HFFc6 (cell line): Measurements from ENCODE around the gene DOCK2. TPM values are rescaled to one million over a fixed set of nuclear protein-coding genes. Genes with fewer than 3 reads are reported as not detected.

ENCODE experiments used
- DNase-seq: peaks from one replicate; pipeline ENCODE4 v3.0.0-alpha.2; 2018
- H3K27ac Mint-ChIP-seq: 2 replicates; pipeline ENCODE4 v1.8.0; 2020; ENCODE audit warnings: mild to moderate bottlenecking, mixed read lengths
- H3K27me3 Mint-ChIP-seq: 2 replicates; pipeline ENCODE4 v1.8.0; 2021; ENCODE audit warnings: mild to moderate bottlenecking, moderate library complexity, mixed read lengths; ENCODE audit not compliant: insufficient read depth
- H3K36me3 Mint-ChIP-seq: 2 replicates; pipeline ENCODE4 v1.8.0; 2021; ENCODE audit warnings: low read depth, mixed read lengths
- H3K4me1 Mint-ChIP-seq: 2 replicates; pipeline ENCODE4 v1.8.0; 2020; ENCODE audit warnings: low read depth, mixed read lengths
- H3K4me3 Mint-ChIP-seq: 2 replicates; pipeline ENCODE4 v1.8.0; 2020; ENCODE audit warnings: mild to moderate bottlenecking, moderate library complexity, mixed read lengths
- H3K9me3 Mint-ChIP-seq: 2 replicates; pipeline ENCODE4 v1.8.0; 2020; ENCODE audit warnings: mild to moderate bottlenecking, mixed read lengths
- total RNA-seq, 6 experiments: library from RNA; stranded (reverse); fragmentation: NEBNext Ultra II Directional; extraction: Animal tissue kit (Norgen Biotek cat#: 25700); gene quantifications; 2 replicates in 1 of 6; 3 replicates in 5 of 6; pipeline ENCODE4 v1.2.3, GENCODE V29; 2021
- TF ChIP-seq, protein P1 (sequence below): fragments of 200-600 bp; sonication (generic); IDR thresholded peaks from 2 replicates; pipeline ENCODE4 v1.5.0; 2021; ENCODE audit warnings: antibody characterized with exemption, mild to moderate bottlenecking

The DOCK2 gene
- total RNA-seq, 6 experiments from 2014 or later, result 1.4 to 6.5 (median 3.0) TPM

DNA sequence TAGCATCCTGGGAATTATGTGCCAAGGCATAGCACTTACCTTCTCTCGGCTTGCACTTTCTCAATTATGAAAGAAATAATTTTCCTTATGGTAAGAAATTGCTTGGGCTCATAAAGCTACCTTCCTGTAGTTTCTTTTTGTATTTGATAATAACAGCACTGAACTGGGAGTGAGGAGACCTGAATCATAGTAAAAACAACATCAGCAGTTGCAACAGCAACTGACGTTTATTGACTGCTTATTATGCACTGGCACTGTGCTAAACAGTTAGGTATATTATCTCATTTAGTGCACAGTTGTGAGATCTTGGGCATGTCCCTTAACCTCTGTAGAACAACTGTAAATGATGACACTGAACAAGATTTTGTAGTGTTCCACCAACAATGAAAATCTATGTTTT, 135.2 kb downstream of the DOCK2 start:
- Mint-ChIP-seq H3K27ac (no peak overlapping the region; the same call in 1 of the 2 replicates), H3K27me3 (peaks cover under 1% of the 10 kb centered on the region), H3K9me3 (no peaks in the 10 kb centered on the region), H3K4me1 (peaks cover 41% of the 10 kb centered on the region), H3K36me3 (no peaks in the 10 kb centered on the region), H3K4me3 (no peak overlapping the region)
- DNase-seq, result no peak
- TF ChIP-seq, protein P1, sequence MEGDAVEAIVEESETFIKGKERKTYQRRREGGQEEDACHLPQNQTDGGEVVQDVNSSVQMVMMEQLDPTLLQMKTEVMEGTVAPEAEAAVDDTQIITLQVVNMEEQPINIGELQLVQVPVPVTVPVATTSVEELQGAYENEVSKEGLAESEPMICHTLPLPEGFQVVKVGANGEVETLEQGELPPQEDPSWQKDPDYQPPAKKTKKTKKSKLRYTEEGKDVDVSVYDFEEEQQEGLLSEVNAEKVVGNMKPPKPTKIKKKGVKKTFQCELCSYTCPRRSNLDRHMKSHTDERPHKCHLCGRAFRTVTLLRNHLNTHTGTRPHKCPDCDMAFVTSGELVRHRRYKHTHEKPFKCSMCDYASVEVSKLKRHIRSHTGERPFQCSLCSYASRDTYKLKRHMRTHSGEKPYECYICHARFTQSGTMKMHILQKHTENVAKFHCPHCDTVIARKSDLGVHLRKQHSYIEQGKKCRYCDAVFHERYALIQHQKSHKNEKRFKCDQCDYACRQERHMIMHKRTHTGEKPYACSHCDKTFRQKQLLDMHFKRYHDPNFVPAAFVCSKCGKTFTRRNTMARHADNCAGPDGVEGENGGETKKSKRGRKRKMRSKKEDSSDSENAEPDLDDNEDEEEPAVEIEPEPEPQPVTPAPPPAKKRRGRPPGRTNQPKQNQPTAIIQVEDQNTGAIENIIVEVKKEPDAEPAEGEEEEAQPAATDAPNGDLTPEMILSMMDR, result no peak

GRCh38 chr5:169772688-169773087, 135.6 kb downstream of the DOCK2 start:
- Mint-ChIP-seq H3K27ac (no peak overlapping the region), H3K36me3 (no peaks in the 10 kb centered on the region), H3K9me3 (no peaks in the 10 kb centered on the region), H3K27me3 (peaks cover 1% of the 10 kb centered on the region), H3K4me1 (peaks cover 37% of the 10 kb centered on the region), H3K4me3 (no peak overlapping the region)
- DNase-seq, result no peak
- TF ChIP-seq, protein P1, result no peak

GRCh38 chr5:169777159-169777558, 140.1 kb downstream of the DOCK2 start:
- DNase-seq, result no peak
- Mint-ChIP-seq H3K4me3 (no peak overlapping the region), H3K27me3 (peaks cover 1% of the 10 kb centered on the region), H3K27ac (no peak overlapping the region), H3K9me3 (no peaks in the 10 kb centered on the region), H3K4me1 (peaks cover 13% of the 10 kb centered on the region), H3K36me3 (no peaks in the 10 kb centered on the region)
- TF ChIP-seq, protein P1, result no peak

DNA sequence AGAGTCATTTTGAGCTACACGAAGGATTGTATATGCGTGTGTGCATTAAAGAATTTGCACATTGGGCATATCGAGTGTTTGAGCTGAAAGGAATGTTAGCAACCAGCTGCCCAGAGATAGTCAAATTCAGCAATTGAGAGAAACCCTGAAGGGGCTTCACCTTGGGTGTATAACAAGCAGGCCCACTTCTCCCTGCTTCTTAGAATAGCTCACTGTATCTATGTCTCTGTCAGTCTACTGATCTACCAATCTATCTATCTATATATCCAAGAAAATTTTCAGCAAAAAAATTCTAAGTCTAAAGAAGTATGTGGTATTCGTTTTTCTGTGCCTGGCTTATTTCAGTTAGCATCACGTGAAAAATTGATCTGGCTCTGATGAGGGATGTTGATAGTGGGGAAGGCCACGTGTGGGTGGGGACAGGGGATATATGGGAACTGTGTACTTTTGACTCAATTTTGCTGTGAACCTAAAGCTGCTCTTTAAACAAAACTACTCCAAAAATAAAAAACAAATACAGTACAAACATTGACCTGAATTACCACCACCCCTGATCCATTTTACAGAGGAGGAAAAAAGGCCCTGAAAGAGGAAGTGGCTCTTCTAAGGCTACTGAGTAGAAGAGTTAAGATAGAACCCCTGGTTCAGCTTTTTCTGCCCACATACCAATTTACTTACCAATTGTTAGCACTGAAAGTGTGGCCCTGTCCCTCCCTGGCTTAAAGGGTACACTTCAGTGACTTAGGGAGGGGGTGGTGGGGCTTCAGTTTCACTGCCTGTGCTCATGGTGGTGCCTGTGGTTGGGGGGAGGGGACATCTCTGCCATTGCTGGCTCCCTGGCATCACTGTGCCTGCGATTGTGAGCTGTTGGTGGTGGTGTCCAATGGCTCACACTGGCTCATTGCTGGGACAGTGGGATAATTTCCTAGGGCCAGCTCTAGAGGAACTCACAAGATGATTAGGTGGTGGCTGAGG, 141.8 kb downstream of the DOCK2 start:
- H3K36me3 Mint-ChIP-seq, result no peaks in the 10 kb centered on the region
- H3K4me3 Mint-ChIP-seq, result no peak overlapping the region
- no peaks in the 10 kb centered on the region for H3K9me3 Mint-ChIP-seq
- DNase-seq, result no peak
- H3K27ac Mint-ChIP-seq, result no peak overlapping the region
- peaks cover 1% of the 10 kb centered on the region for H3K27me3 Mint-ChIP-seq
- TF ChIP-seq, protein P1, result no peak
- H3K4me1 Mint-ChIP-seq, result no peaks in the 10 kb centered on the region

DNA sequence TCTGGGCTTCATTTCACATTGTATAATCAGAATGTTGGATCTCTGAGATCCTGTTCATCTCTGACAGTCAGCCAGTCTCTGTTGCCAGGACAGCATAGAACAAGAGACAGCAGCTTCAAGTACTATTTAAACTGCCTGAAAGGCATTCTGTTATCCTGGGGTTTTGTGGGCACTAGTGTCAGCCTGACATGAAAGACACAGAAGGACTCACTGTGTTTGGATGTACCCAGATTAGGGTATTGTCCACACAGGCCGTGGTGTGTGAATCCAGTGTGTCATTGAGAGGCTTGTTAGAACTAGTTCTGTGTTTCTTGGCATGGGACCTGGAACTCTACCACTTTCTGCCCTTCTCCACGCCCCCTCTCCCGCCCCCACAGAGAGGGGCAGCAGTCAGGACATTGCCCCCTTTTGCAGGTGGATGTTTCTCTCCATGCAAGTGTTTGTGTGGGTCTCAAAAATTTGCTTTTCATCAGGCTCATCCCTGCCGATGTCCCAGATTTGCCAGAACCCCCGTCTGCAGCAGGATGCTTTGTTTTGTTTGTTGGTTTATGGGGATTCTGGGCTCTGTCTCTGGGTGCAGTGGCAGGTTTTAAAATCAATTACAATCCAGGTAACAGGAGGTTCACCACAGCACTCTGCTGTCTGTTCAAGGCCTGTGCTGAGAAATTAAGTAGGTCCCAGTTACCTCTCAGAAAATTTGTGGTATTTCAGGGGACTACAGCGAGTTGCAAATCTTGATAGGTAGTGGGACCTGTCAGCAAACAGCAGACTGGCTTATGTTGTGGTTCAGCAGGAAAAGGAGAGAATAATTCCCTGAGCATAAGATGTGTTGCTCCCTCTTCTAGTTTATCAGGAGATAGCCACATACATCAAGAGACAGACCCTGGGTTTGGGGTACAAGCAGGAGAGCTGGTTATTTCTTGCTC, 144.6 kb downstream of the DOCK2 start:
- H3K27me3 Mint-ChIP-seq, result peaks cover 1% of the 10 kb centered on the region
- H3K9me3 Mint-ChIP-seq, result no peaks in the 10 kb centered on the region
- H3K4me3 Mint-ChIP-seq, result no peak overlapping the region
- peaks cover 20% of the 10 kb centered on the region for H3K4me1 Mint-ChIP-seq
- DNase-seq, result no peak
- no peak overlapping the region for H3K27ac Mint-ChIP-seq
- TF ChIP-seq, protein P1, result no peak
- no peaks in the 10 kb centered on the region for H3K36me3 Mint-ChIP-seq
